ENCODE measurements around the gene DPYSL4. TPM values are rescaled to one million over a fixed set of nuclear protein-coding genes. Genes with fewer than 3 reads are reported as not detected.

The DPYSL4 gene
- polyA plus RNA-seq, 1 experiment: 5.3 TPM

DNA sequence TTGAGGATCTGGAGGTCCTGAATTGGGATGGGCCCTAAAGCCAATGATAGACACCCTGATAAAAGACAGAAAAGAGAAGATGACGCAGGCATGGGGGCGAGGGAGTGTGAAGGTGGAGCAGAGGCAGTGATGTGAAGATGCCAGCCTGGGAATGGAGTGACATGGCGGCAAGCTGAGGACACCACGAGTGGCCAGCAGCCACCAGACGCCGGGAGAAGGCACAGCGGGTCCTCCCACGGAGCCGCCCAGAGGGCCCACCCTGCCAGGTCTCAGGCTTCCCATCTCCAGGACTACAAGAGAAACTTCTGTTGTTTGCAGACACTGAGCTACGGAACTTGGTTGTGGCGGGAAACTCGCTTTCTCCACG is 44.9 kb downstream of the DPYSL4 start:
- ChIA-PET POLR2A (no interaction called here), CTCF (interaction anchor here (1.2 kb wide), 1 partner anchor 8 kb away, joined by 4 read pairs; no protein-coding TSS in a partner anchor)
- no peak for DNase-seq (ENCODE audit: low read depth)
- H3K27me3 ChIP-seq (ENCODE audit: control insufficient read depth, insufficient read depth, low read length): no peaks in the 10 kb centered on the region
- no peaks in the 10 kb centered on the region for H3K36me3 ChIP-seq (ENCODE audit: control insufficient read depth, insufficient read depth, low read length)
- no peak overlapping the region for H3K4me3 ChIP-seq (ENCODE audit: low read depth, low read length)
- TF ChIP-seq, protein P1, sequence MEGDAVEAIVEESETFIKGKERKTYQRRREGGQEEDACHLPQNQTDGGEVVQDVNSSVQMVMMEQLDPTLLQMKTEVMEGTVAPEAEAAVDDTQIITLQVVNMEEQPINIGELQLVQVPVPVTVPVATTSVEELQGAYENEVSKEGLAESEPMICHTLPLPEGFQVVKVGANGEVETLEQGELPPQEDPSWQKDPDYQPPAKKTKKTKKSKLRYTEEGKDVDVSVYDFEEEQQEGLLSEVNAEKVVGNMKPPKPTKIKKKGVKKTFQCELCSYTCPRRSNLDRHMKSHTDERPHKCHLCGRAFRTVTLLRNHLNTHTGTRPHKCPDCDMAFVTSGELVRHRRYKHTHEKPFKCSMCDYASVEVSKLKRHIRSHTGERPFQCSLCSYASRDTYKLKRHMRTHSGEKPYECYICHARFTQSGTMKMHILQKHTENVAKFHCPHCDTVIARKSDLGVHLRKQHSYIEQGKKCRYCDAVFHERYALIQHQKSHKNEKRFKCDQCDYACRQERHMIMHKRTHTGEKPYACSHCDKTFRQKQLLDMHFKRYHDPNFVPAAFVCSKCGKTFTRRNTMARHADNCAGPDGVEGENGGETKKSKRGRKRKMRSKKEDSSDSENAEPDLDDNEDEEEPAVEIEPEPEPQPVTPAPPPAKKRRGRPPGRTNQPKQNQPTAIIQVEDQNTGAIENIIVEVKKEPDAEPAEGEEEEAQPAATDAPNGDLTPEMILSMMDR (IDR thresholded peaks at IDR 0.05; ENCODE audit: insufficient read depth, low read depth, low read length): no peak

DNA sequence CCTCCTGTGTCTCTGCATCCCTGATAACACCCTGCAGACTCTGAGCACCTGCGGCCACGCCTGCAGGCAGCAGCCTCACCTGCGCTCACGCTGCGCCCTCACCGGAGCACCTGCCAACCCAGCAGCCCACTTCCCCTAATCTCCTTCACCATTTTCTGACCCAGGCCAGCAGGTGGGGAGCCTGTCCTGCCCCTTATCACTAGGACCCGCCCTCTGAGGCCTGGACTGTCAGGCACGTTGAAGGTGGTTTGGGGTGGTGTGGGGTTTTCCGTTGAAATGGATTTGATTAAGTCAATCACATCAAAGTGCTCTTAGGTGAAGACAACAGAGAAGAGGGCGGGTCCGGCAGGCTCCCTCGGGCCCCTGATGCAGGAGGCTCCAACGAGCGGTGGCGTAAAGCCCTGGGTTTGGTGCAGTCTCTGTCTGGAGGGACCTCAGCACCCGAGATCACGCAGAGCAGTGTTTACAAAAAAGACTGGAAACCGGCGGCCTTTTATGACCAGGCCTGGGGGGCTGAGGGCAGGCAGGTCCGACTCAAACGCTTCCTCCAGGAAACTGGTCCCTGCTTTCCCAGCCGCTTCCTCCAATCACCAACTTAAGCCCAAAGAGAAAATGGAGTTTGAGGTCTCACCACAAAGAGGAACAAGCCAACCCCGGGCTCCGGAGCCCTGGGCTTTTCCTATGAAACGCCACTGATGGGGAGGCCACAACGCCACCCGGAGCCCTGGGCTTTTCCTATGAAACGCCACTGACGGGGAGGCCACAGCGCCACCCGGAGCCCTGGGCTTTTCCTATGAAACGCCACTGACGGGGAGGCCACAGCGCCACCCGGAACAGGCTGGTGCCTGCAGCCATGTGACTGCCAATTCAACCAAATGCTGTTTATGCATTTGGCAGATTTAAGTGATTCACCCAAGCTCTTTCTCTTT is 45.5 kb downstream of the DPYSL4 start:
- Histone ChIP-seq H3K27me3 (ENCODE audit: control insufficient read depth, insufficient read depth, low read length) (no peaks in the 10 kb centered on the region), H3K36me3 (ENCODE audit: control insufficient read depth, insufficient read depth, low read length) (no peaks in the 10 kb centered on the region), H3K4me3 (ENCODE audit: low read depth, low read length) (no peak overlapping the region)
- ChIA-PET POLR2A (no interaction called here), CTCF (interaction anchor here (1.1 to 1.2 kb wide), 2 partner anchors 9 to 21 kb away, joined by 3 to 4 read pairs; no protein-coding TSS in a partner anchor)
- no peak for DNase-seq (ENCODE audit: low read depth)
- TF ChIP-seq, protein P1 (IDR thresholded peaks at IDR 0.05; ENCODE audit: insufficient read depth, low read depth, low read length): no peak

DNA sequence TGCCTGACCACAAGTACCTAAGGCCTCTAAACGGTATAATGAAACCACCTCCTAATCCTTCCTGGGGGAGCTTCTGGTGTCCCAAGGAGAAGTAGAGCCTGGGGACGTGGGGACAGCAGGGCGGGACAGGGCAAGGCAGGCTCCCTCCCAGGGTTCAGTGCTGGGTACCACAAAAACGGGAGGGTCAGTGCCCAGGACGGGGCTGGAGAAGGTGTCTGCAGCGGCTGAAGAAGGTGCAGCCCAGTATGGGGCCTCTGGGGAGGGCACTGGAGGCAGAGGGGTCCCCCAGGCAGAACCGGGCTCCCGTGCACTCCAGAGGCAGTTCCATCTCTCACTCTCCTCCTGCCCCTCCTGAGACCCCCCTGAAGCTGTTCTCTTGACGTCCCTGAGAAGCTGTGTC is 46.2 kb downstream of the DPYSL4 start:
- no peak overlapping the region for H3K4me3 ChIP-seq (ENCODE audit: low read depth, low read length)
- no peak for DNase-seq (ENCODE audit: low read depth)
- TF ChIP-seq, protein P1 (IDR thresholded peaks at IDR 0.05; ENCODE audit: insufficient read depth, low read depth, low read length): no peak
- CTCF ChIA-PET: interaction anchor here (1.1 to 2.6 kb wide), 3 partner anchors 10 to 21 kb away, joined by 3 to 9 read pairs (median 4); no protein-coding TSS in a partner anchor
- no peaks in the 10 kb centered on the region for H3K36me3 ChIP-seq (ENCODE audit: control insufficient read depth, insufficient read depth, low read length)
- no peaks in the 10 kb centered on the region for H3K27me3 ChIP-seq (ENCODE audit: control insufficient read depth, insufficient read depth, low read length)
- POLR2A ChIA-PET: no interaction called here

DNA sequence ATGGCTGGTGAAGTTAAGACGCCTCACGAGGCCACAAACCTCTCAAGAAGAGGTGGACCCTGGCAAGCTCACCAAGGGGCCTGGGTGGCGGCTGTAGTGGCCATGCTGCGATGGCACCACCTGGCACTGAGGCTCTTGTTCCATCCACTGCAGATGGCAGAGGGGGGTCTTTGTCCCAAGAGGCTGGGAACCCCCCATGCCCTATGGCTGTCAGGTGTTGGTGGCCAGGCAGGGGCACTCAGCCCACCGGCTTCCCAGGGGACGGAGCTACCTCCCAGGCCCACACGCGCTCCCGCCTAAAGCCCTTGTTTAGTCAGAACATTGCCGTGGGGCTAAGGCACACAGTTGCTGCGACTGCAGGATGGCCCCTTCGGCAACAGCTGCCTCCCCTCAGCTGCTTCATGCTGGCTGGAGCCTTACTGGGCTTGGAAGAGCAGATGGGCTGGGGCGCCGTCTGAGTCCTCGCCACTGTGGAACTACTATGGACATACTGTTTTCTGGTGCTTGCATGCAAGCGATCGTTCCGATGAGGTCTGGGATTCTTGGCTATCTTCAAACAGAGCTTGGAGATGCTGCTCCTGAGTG is 46.8 kb downstream of the DPYSL4 start:
- Histone ChIP-seq H3K36me3 (ENCODE audit: control insufficient read depth, insufficient read depth, low read length) (no peaks in the 10 kb centered on the region), H3K27me3 (ENCODE audit: control insufficient read depth, insufficient read depth, low read length) (no peaks in the 10 kb centered on the region), H3K4me3 (ENCODE audit: low read depth, low read length) (no peak overlapping the region)
- DNase-seq (ENCODE audit: low read depth): no peak
- POLR2A ChIA-PET: no interaction called here
- CTCF ChIA-PET: interaction anchor here (1.1 to 2.6 kb wide), 3 partner anchors 8 to 20 kb away, joined by 3 to 9 read pairs (median 9); no protein-coding TSS in a partner anchor
- TF ChIP-seq, protein P1 (IDR thresholded peaks at IDR 0.05; ENCODE audit: insufficient read depth, low read depth, low read length): no peak

DNA sequence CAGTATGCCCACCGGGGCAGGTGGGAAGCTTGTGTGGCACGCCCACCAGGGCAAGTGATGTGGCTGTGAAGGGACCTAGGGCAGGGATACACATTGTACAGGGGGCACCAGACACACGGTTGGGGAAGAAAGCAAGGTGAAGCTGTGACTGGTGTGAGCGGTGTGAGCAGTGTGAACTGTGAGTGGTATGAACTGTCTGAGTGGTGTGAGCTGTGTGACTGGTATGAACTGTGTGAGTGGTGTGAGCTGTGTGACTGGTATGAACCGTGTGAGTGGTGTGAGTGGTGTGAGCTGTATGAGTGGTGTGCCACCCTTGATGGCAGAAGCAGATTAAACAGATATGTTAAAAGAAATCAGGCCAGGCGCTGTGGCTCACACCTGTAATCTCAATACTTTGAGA is 48.1 kb downstream of the DPYSL4 start:
- no peaks in the 10 kb centered on the region for H3K36me3 ChIP-seq (ENCODE audit: control insufficient read depth, insufficient read depth, low read length)
- H3K27me3 ChIP-seq (ENCODE audit: control insufficient read depth, insufficient read depth, low read length): no peaks in the 10 kb centered on the region
- CTCF ChIA-PET: interaction anchor here (0.6 to 2.6 kb wide), 3 partner anchors 9 to 286 kb away, joined by 3 to 9 read pairs (median 9); no protein-coding TSS in a partner anchor
- TF ChIP-seq, protein P1 (IDR thresholded peaks at IDR 0.05; ENCODE audit: insufficient read depth, low read depth, low read length): no peak
- DNase-seq (ENCODE audit: low read depth): no peak
- POLR2A ChIA-PET: no interaction called here
- no peak overlapping the region for H3K4me3 ChIP-seq (ENCODE audit: low read depth, low read length)
